ENCODE data around the gene CAPN7.

CAPN7 gene

GRCh38 chr3:15279671-15280402, 73.8 kb downstream of the CAPN7 start:
- no peak; the same call in 2 of the 3 replicates for ATAC-seq
- no peak for TF ChIP-seq ZNF70 (CRISPR knock-in tag; IDR thresholded peaks at IDR 0.05)
- no peak for TF ChIP-seq POU6F1 (CRISPR knock-in tag; IDR thresholded peaks at IDR 0.05; ENCODE audit: borderline replicate concordance, low read depth)
- no peak for TF ChIP-seq CREB5 (CRISPR knock-in tag; IDR thresholded peaks at IDR 0.05; ENCODE audit: low read depth)
- no peak for TF ChIP-seq ZFP3 (CRISPR knock-in tag; IDR thresholded peaks at IDR 0.05)
- TF ChIP-seq PPARA (CRISPR knock-in tag; IDR thresholded peaks at IDR 0.05; ENCODE audit: borderline replicate concordance): no peak
- TF ChIP-seq ZC3H10 (CRISPR knock-in tag; IDR thresholded peaks at IDR 0.05): no peak
- TF ChIP-seq ESRRG (CRISPR knock-in tag; IDR thresholded peaks at IDR 0.05): no peak
- no peak for TF ChIP-seq ISL1 (CRISPR knock-in tag; IDR thresholded peaks at IDR 0.05)
- no peak for TF ChIP-seq PATZ1 (CRISPR knock-in tag; IDR thresholded peaks at IDR 0.05; ENCODE audit: borderline replicate concordance)

- TF ChIP-seq BACH2 (CRISPR knock-in tag; IDR thresholded peaks at IDR 0.05; ENCODE audit: borderline replicate concordance) (no peak), CSDC2 (CRISPR knock-in tag; IDR thresholded peaks at IDR 0.05) (no peak), GLIS3 (CRISPR knock-in tag; IDR thresholded peaks at IDR 0.05) (no peak), ISL1 (CRISPR knock-in tag; IDR thresholded peaks at IDR 0.05) (no peak), ZFP30 (CRISPR knock-in tag; IDR thresholded peaks at IDR 0.05) (no peak), ESRRG (CRISPR knock-in tag; IDR thresholded peaks at IDR 0.05) (no peak), PATZ1 (CRISPR knock-in tag; IDR thresholded peaks at IDR 0.05; ENCODE audit: borderline replicate concordance) (no peak), RARB (CRISPR knock-in tag; IDR thresholded peaks at IDR 0.05) (no peak), TCF4 (CRISPR knock-in tag; IDR thresholded peaks at IDR 0.05; ENCODE audit: borderline replicate concordance) (no peak), OSR1 (CRISPR knock-in tag; IDR thresholded peaks at IDR 0.05) (no peak), ARNTL (CRISPR knock-in tag; IDR thresholded peaks at IDR 0.05; ENCODE audit: borderline replicate concordance, low read depth) (no peak), POU6F1 (CRISPR knock-in tag; IDR thresholded peaks at IDR 0.05; ENCODE audit: borderline replicate concordance, low read depth) (no peak), ZNF70 (CRISPR knock-in tag; IDR thresholded peaks at IDR 0.05) (no peak), TOX (CRISPR knock-in tag; IDR thresholded peaks at IDR 0.05; ENCODE audit: borderline replicate concordance) (no peak), ZNF8 (CRISPR knock-in tag; IDR thresholded peaks at IDR 0.05) (no peak), CSRNP3 (CRISPR knock-in tag; IDR thresholded peaks at IDR 0.05) (no peak), PPARA (CRISPR knock-in tag; IDR thresholded peaks at IDR 0.05; ENCODE audit: borderline replicate concordance) (no peak)
- no peak for ATAC-seq
Measured at GRCh38 chr3:15280853-15281532, 74.9 kb downstream of the CAPN7 start.

Measured in SK-N-SH treated with all-trans-retinoic acid at 6 μM for 48 hours (cell line).